ENCODE data around the gene TMOD4.

TMOD4 gene

GRCh38 chr1:151142411-151143056, 33.2 kb downstream of the TMOD4 start:
- DNase-seq (ENCODE audit: low read depth in 2 of 2): no peak

- DNase-seq (ENCODE audit: low read depth in 2 of 2): no peak
Measured at GRCh38 chr1:151137789-151138188, 38.0 kb downstream of the TMOD4 start.

GRCh38 chr1:151135433-151136385, 40.1 kb downstream of the TMOD4 start:
- no peak for DNase-seq (ENCODE audit: low read depth in 2 of 2)

- DNase-seq (ENCODE audit: low read depth in 2 of 2): no peak
Measured at GRCh38 chr1:151134991-151135390, 40.8 kb downstream of the TMOD4 start.

- no peak for DNase-seq (ENCODE audit: low read depth in 2 of 2)
Measured at GRCh38 chr1:151134396-151134795, 41.4 kb downstream of the TMOD4 start.

- no peak for DNase-seq (ENCODE audit: low read depth in 2 of 2)
Measured at GRCh38 chr1:151133018-151133806, 42.6 kb downstream of the TMOD4 start.

GRCh38 chr1:151132335-151133017, 43.3 kb downstream of the TMOD4 start:
- DNase-seq (ENCODE audit: low read depth in 2 of 2): no peak

GRCh38 chr1:151131701-151132334, 44.0 kb downstream of the TMOD4 start:
- DNase-seq (ENCODE audit: low read depth in 2 of 2): no peak

GRCh38 chr1:151130987-151131586, 44.7 kb downstream of the TMOD4 start:
- DNase-seq (ENCODE audit: low read depth in 2 of 2): peak; percentile 84 to 87

- DNase-seq (ENCODE audit: low read depth in 2 of 2): no peak
Measured at GRCh38 chr1:151128800-151129199, 47.0 kb downstream of the TMOD4 start.

GRCh38 chr1:151124763-151125403, 50.9 kb downstream of the TMOD4 start:
- DNase-seq (ENCODE audit: low read depth in 2 of 2): no peak
